IMR-90 (cell line): Measurements from ENCODE around the gene RASSF4. TPM values are rescaled to one million over a fixed set of nuclear protein-coding genes. Genes with fewer than 3 reads are reported as not detected.

Experiments used
- ATAC-seq: fragments of 200-7000 bp; cut with Tn5 transposase; 2 replicates; pipeline ENCODE4 v1.9.1; 2020; ENCODE audit warnings: low read depth, mild to moderate bottlenecking, moderate library complexity
- BruUV-seq: library from RNA; stranded (reverse); fragments of 400-500 nt; replicated peaks from 2 replicates; lab custom pipeline; 2021; lab: Mats Ljungman, UMichigan
- CTCF ChIA-PET: fragments of 300-600 bp; formaldehyde crosslinking; extraction: SDS; loops from one replicate; lab custom pipeline; 2021; ENCODE audit warnings: antibody characterized with exemption; lab: Yijun Ruan, JAX
- POLR2A ChIA-PET: fragments of 300-600 bp; sonication (Branson Sonifier 250); formaldehyde crosslinking; loops from one replicate; lab custom pipeline; 2022; ENCODE audit warnings: antibody characterized with exemption; ENCODE audit not compliant: unreplicated experiment; lab: Charles Lee
- DNase-seq: peaks from one replicate; pipeline ENCODE4 v3.0.0; 2013
- H2AFZ ChIP-seq: replicated peaks from 2 replicates; pipeline ENCODE3; 2013; ENCODE audit warnings: low read length, mild to moderate bottlenecking; ENCODE audit not compliant: poor library complexity
- H2AK5ac ChIP-seq: 2 replicates; pipeline ENCODE4 v1.6.1; 2013; ENCODE audit warnings: low read depth, low read length, inconsistent platforms
- H2AK9ac ChIP-seq: replicated peaks from 2 replicates; pipeline ENCODE3; 2013; ENCODE audit warnings: mild to moderate bottlenecking, low read depth, low read length, moderate library complexity; ENCODE audit not compliant: poor library complexity
- H2BK120ac ChIP-seq: 2 replicates; pipeline ENCODE4 v1.6.1; 2013; ENCODE audit warnings: low read depth, low read length, inconsistent platforms
- H2BK15ac ChIP-seq: 3 replicates; pipeline ENCODE4 v1.6.1; 2013; ENCODE audit warnings: low read depth, low read length, inconsistent platforms
- H2BK20ac ChIP-seq: 2 replicates; pipeline ENCODE4 v1.6.1; 2013; ENCODE audit warnings: low read depth, mild to moderate bottlenecking, inconsistent platforms, low read length, moderate library complexity
- H2BK5ac ChIP-seq: 2 replicates; pipeline ENCODE4 v1.6.1; 2013; ENCODE audit warnings: mild to moderate bottlenecking, low read depth, low read length, inconsistent platforms; ENCODE audit not compliant: poor library complexity, severe bottlenecking
- H3K14ac ChIP-seq: replicated peaks from 2 replicates; pipeline ENCODE4 v1.6.1; 2013; ENCODE audit warnings: low read depth, low read length, inconsistent platforms
- H3K18ac ChIP-seq: 2 replicates; pipeline ENCODE4 v1.6.1; 2013; ENCODE audit warnings: low read depth, low read length, control low read depth
- H3K23ac ChIP-seq: 2 replicates; pipeline ENCODE4 v1.6.1; 2013; ENCODE audit warnings: low read depth, low read length, inconsistent platforms
- H3K27ac ChIP-seq: 2 replicates; pipeline ENCODE4 v1.5.1; 2013; ENCODE audit warnings: mild to moderate bottlenecking, control low read depth, low read length; ENCODE audit not compliant: insufficient read depth
- H3K27me3 ChIP-seq: 2 replicates; pipeline ENCODE4 v1.6.1; 2013; ENCODE audit warnings: low read length; ENCODE audit not compliant: control insufficient read depth, insufficient read depth
- H3K36me3 ChIP-seq: 2 replicates; pipeline ENCODE4 v1.6.1; 2013; ENCODE audit warnings: low read length, mixed read lengths; ENCODE audit not compliant: control insufficient read depth, insufficient read depth
- H3K4ac ChIP-seq: 2 replicates; pipeline ENCODE4 v1.6.1; 2013; ENCODE audit warnings: low read depth, low read length, inconsistent platforms
- H3K4me1 ChIP-seq: 2 replicates; pipeline ENCODE4 v1.6.1; 2013; ENCODE audit warnings: low read length, mixed read lengths; ENCODE audit not compliant: control insufficient read depth, insufficient read depth
- H3K4me2 ChIP-seq: 2 replicates; pipeline ENCODE4 v1.6.1; 2013; ENCODE audit warnings: low read depth, mild to moderate bottlenecking, control low read depth, low read length, moderate library complexity
- H3K4me3 ChIP-seq: 2 replicates; pipeline ENCODE4 v1.5.1; 2013; ENCODE audit warnings: low read depth, mild to moderate bottlenecking, control low read depth, low read length, moderate library complexity; ENCODE audit not compliant: insufficient read depth
- H3K56ac ChIP-seq: 2 replicates; pipeline ENCODE4 v1.6.1; 2013; ENCODE audit warnings: low read length, inconsistent platforms; ENCODE audit not compliant: insufficient read depth; ENCODE audit errors: extremely low read depth
- H3K79me1 ChIP-seq, 2 experiments: 2 replicates each; pipeline ENCODE4 v1.6.1; 2013; ENCODE audit warnings: low read length in 2 of 2, inconsistent platforms in 1 of 2, low read depth in 1 of 2
- H3K9ac ChIP-seq: 2 replicates; pipeline ENCODE4 v1.6.1; 2013; ENCODE audit warnings: low read depth, low read length, control low read depth
- H3K9me1 ChIP-seq: 2 replicates; pipeline ENCODE4 v1.6.1; 2013; ENCODE audit warnings: low read length, inconsistent platforms; ENCODE audit not compliant: insufficient read depth
- H3K9me3 ChIP-seq: 2 replicates; pipeline ENCODE4 v1.6.1; 2013; ENCODE audit warnings: low read length; ENCODE audit not compliant: control insufficient read depth, insufficient read depth
- H4K20me1 ChIP-seq: 2 replicates; pipeline ENCODE4 v1.6.1; 2013; ENCODE audit warnings: low read length, inconsistent platforms; ENCODE audit not compliant: insufficient read depth
- H4K5ac ChIP-seq: 2 replicates; pipeline ENCODE4 v1.6.1; 2013; ENCODE audit warnings: mild to moderate bottlenecking, low read depth, low read length, control low read depth
- H4K8ac ChIP-seq, 2 experiments: 2 replicates each; pipeline ENCODE4 v1.6.1; 2013; ENCODE audit warnings: low read depth in 2 of 2, low read length in 2 of 2, control low read depth in 1 of 2, inconsistent platforms in 1 of 2
- H4K91ac ChIP-seq: 2 replicates; pipeline ENCODE4 v1.6.1; 2013; ENCODE audit warnings: low read depth, low read length, inconsistent platforms; ENCODE audit not compliant: insufficient read depth
- POLR2A ChIP-seq: IDR thresholded peaks from 2 replicates; pipeline ENCODE4 v1.6.1; 2012; ENCODE audit warnings: mild to moderate bottlenecking, low read depth, low read length
- RAD21 ChIP-seq: IDR thresholded peaks from 2 replicates; pipeline ENCODE4 v1.6.1; 2012; ENCODE audit warnings: low read length, improper control_type of control experiment
- WGBS, 2 experiments: methylation state at CpG; one replicate each; pipeline versions ENCODE4 v1.1.5 to v1.1.7; 2013; ENCODE audit warnings: missing lambda C conversion rate in 2 of 2; ENCODE audit not compliant: insufficient read length in 1 of 2; ENCODE audit errors: extremely low coverage in 2 of 2; 5-methylcytosine and 5-hydroxymethylcytosine counted together
- dilution Hi-C: fragments of 300-500 bp; cut with HindIII; formaldehyde crosslinking; loops from one replicate; pipeline ENCODE4 v1.14.3; 2018; ENCODE audit warnings: low sequenced_read_pairs; ENCODE audit not compliant: unreplicated experiment
- in situ Hi-C: fragments of 300-500 bp; cut with MboI; formaldehyde crosslinking; loops from 3 replicates; pipeline ENCODE4 v1.14.3; 2019; ENCODE audit warnings: low sequenced_read_pairs, inconsistent platforms, mixed read lengths
- intact Hi-C: fragments of 100-400 bp; cut with micrococcal nuclease; formaldehyde crosslinking; loops from 2 replicates; pipeline ENCODE4 v1.10.0; 2022
- polyA plus RNA-seq, 3 experiments: library from polyadenylated mRNA; depleted of rRNA; stranded (reverse); fragments of >200 nt; gene quantifications; 2 replicates each; pipeline ENCODE4 v1.2.3, GENCODE V29; 2012; ENCODE audit warnings: low replicate concordance in 1 of 3
- total RNA-seq: library from RNA; depleted of rRNA; stranded (reverse); fragments of >200 nt; gene quantifications from 2 replicates; pipeline ENCODE4 v1.2.3, GENCODE V29; 2012
- TF ChIP-seq, protein P1 (sequence below): fragments of 150-350 bp; IDR thresholded peaks from 2 replicates; pipeline ENCODE4 v1.6.1; 2016; ENCODE audit warnings: low read depth, mild to moderate bottlenecking, low read length, moderate library complexity, borderline replicate concordance
- TF ChIP-seq, protein P2 (sequence below): conservative IDR thresholded peaks from 2 replicates; pipeline ENCODE4 v1.5.1; 2012; ENCODE audit warnings: mild to moderate bottlenecking, low read depth, low read length, improper control_type of control experiment

The RASSF4 gene
- total and polyA plus RNA-seq, 2 of the 4 experiments (the other 2 are of a cell fraction): 5.9 to 8.6 TPM

DNA sequence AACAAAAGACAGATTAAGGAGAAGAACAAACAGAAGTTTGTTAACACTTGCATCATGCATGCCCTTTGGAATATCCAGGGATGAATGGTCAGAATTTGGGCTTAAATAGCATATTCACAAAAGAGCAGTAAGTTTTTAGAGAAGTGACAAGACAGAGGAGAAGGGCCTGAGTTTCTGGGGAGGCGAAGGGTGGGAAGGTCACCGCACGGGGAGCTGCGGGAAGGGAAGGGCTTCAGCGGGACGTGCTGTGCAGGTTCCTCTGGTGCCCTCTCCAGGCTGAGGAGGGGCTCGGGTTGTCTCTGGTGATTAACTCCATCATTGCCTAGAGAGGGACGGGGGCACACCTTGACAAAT is 30.7 kb downstream of the RASSF4 start:
- intact Hi-C loops: no loop called here

More for the DNA sequence above, 30.7 kb downstream of the RASSF4 start:
- H3K14ac ChIP-seq: 0 out of 2 replicates have a peak overlapping the region, but pooled peaks have one; percentile 23
- WGBS, 2 experiments: 60% methylated on average over 8 of the region's 8 CpGs; no CpG with 5 or more reads in 1 of the 2 experiments
- H3K4ac ChIP-seq: peak overlapping the region; percentile 50; the same call in 1 of the 2 replicates
- no peaks in the 10 kb centered on the region for H3K9me3 ChIP-seq
- dilution Hi-C loops: no loop called here
- H4K8ac ChIP-seq: no peak overlapping the region; a peak in 1 of 4 replicates
- ATAC-seq: no peak
- no peak overlapping the region for H3K4me3 ChIP-seq
- peak overlapping the region; percentile 19; the same call in 1 of the 2 replicates for H4K5ac ChIP-seq
- peaks cover 11% of the 10 kb centered on the region; the same call in 1 of the 2 replicates for H3K36me3 ChIP-seq
- no peaks in the 10 kb centered on the region for H3K27me3 ChIP-seq
- H3K79me1 ChIP-seq: peaks cover 0 to 6% of the 10 kb centered on the region in 2 experiments; a peak in 1 of 4 replicates
- peak overlapping the region; percentile 67; the same call in 1 of the 2 replicates for H3K18ac ChIP-seq
- TF ChIP-seq RAD21 (no peak), POLR2A (no peak)
- TF ChIP-seq, protein P1, sequence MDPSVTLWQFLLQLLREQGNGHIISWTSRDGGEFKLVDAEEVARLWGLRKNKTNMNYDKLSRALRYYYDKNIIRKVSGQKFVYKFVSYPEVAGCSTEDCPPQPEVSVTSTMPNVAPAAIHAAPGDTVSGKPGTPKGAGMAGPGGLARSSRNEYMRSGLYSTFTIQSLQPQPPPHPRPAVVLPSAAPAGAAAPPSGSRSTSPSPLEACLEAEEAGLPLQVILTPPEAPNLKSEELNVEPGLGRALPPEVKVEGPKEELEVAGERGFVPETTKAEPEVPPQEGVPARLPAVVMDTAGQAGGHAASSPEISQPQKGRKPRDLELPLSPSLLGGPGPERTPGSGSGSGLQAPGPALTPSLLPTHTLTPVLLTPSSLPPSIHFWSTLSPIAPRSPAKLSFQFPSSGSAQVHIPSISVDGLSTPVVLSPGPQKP: no peak
- TF ChIP-seq, protein P2, sequence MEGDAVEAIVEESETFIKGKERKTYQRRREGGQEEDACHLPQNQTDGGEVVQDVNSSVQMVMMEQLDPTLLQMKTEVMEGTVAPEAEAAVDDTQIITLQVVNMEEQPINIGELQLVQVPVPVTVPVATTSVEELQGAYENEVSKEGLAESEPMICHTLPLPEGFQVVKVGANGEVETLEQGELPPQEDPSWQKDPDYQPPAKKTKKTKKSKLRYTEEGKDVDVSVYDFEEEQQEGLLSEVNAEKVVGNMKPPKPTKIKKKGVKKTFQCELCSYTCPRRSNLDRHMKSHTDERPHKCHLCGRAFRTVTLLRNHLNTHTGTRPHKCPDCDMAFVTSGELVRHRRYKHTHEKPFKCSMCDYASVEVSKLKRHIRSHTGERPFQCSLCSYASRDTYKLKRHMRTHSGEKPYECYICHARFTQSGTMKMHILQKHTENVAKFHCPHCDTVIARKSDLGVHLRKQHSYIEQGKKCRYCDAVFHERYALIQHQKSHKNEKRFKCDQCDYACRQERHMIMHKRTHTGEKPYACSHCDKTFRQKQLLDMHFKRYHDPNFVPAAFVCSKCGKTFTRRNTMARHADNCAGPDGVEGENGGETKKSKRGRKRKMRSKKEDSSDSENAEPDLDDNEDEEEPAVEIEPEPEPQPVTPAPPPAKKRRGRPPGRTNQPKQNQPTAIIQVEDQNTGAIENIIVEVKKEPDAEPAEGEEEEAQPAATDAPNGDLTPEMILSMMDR: peak; percentile 8; the same call in 1 of the 2 replicates
- H2AK9ac ChIP-seq: no peak overlapping the region
- peaks cover 53% of the 10 kb centered on the region for H3K4me1 ChIP-seq
- no peak overlapping the region for H3K9ac ChIP-seq
- H3K23ac ChIP-seq: no peak overlapping the region
- H3K56ac ChIP-seq: no peak overlapping the region
- no TSS peak for BruUV-seq
- H2BK15ac ChIP-seq: peak overlapping the region; percentile 43; the same call in 1 of the 3 replicates
- DNase-seq: no peak
- H3K27ac ChIP-seq: no peak overlapping the region
- H2BK120ac ChIP-seq: peak overlapping the region; percentile 63
- POLR2A ChIA-PET: no interaction called here
- H2AFZ ChIP-seq: no peak overlapping the region
- peak overlapping the region; percentile 54; the same call in 1 of the 2 replicates for H4K91ac ChIP-seq
- peak overlapping the region; percentile 16; the same call in 1 of the 2 replicates for H2AK5ac ChIP-seq
- in situ Hi-C loops: loop anchor here (25.0 kb wide), 4 partner anchors 1022 to 1853 kb away; partner anchors contain the start of genes CSGALNACT2 and HNRNPF
- peak overlapping the region; percentile 56 for H2BK20ac ChIP-seq
- peaks cover 39% of the 10 kb centered on the region for H3K9me1 ChIP-seq
- no peaks in the 10 kb centered on the region for H4K20me1 ChIP-seq
- no peak overlapping the region for H2BK5ac ChIP-seq
- CTCF ChIA-PET: no interaction called here
- no peak overlapping the region for H3K4me2 ChIP-seq
